Liver (tissue), 3 donors: ENCODE results near the gene CFAP410.

Experiments used
- CTCF ChIP-seq: fragments of 150-350 bp; IDR thresholded peaks from 2 replicates; pipeline ENCODE4 v1.5.1; 2017; ENCODE audit warnings: improper control_type of control experiment, low read depth, low read length; ENCODE audit not compliant: missing input control
- HNF4G ChIP-seq: IDR thresholded peaks from 2 replicates; pipeline ENCODE4 v1.6.1; 2016; ENCODE audit warnings: antibody characterized with exemption
- SP1 ChIP-seq: IDR thresholded peaks from 2 replicates; pipeline ENCODE4 v1.6.1; 2018; ENCODE audit warnings: antibody characterized with exemption, mild to moderate bottlenecking
- YY1 ChIP-seq: IDR thresholded peaks from 2 replicates; pipeline ENCODE4 v1.6.1; 2016; ENCODE audit warnings: antibody characterized with exemption, mild to moderate bottlenecking
- ZBTB33 ChIP-seq: IDR thresholded peaks from 2 replicates; pipeline ENCODE4 v1.6.1; 2016; ENCODE audit warnings: antibody characterized with exemption
- donor health status: healthy.
- donor health status: healthy.

GRCh38 chr21:44328242-44328895 lies 10.8 kb downstream of the CFAP410 start:
- TF ChIP-seq CTCF (no peak), ZBTB33 (no peak), SP1 (no peak), YY1 (no peak), HNF4G (no peak)
